Measurements from ENCODE around the gene DACH1. TPM values are rescaled to one million over a fixed set of nuclear protein-coding genes. Genes with fewer than 3 reads are reported as not detected.

DACH1 gene
- total and polyA plus RNA-seq, 2 of the 8 experiments (the other 6 are each of a cell fraction or from before 2014, with no cell fraction given): 0.12 to 0.67 TPM

GRCh38 chr13:71503781-71504180, 363.2 kb downstream of the DACH1 start:
- ChIA-PET POLR2A (ENCODE audit: partially characterized antibody) (no interaction called here), CTCF (ENCODE audit: partially characterized antibody) (no interaction called here)
- no peak overlapping the region for H2BK20ac ChIP-seq (ENCODE audit: low read length)
- no peak overlapping the region for H3K4me2 ChIP-seq (ENCODE audit: insufficient read depth in 1 of 2, low read depth in 2 of 2, low read length in 2 of 2)
- no peak overlapping the region for H4K8ac ChIP-seq (ENCODE audit: extremely low read depth, insufficient read depth, low read length)
- DNase-seq (ENCODE audit: low read depth in 1 of 2, low spot score in 2 of 2) (no peak), FAIRE-seq (no peak)
- no peak overlapping the region for H2BK120ac ChIP-seq (replicated peaks; ENCODE audit: low read depth, low read length)
- H3K79me1 ChIP-seq (ENCODE audit: low read depth, low read length): no peaks in the 10 kb centered on the region
- no peak overlapping the region for H3K4me3 ChIP-seq (ENCODE audit: extremely low read depth in 1 of 4, insufficient read depth in 2 of 4, low read depth in 3 of 4, low read length in 4 of 4)
- H4K91ac ChIP-seq (replicated peaks; ENCODE audit: insufficient read length, low read length): no peak overlapping the region
- H4K5ac ChIP-seq (ENCODE audit: insufficient read length, low read depth, low read length): no peak overlapping the region
- no peaks in the 10 kb centered on the region for H3K23me2 ChIP-seq (ENCODE audit: low read depth, low read length)
- H2AK5ac ChIP-seq (ENCODE audit: low read depth, low read length): no peak overlapping the region
- no peak overlapping the region for H2AFZ ChIP-seq (ENCODE audit: low read length)
- H3K18ac ChIP-seq (ENCODE audit: extremely low read depth, low read length): no peak overlapping the region
- H2BK12ac ChIP-seq (ENCODE audit: low read depth, low read length): no peak overlapping the region
- H3K36me3 ChIP-seq (ENCODE audit: control insufficient read depth in 2 of 4, insufficient read depth in 4 of 4, low read length in 3 of 4): no peaks in the 10 kb centered on the region
- no peak overlapping the region for H3K23ac ChIP-seq (ENCODE audit: insufficient read length)
- H3K9ac ChIP-seq (replicated peaks in 1 of 4; ENCODE audit: extremely low read depth in 1 of 4, low read depth in 3 of 4, low read length in 3 of 4): no peak overlapping the region
- H3K4me1 ChIP-seq (replicated peaks in 1 of 4; ENCODE audit: control insufficient read depth in 3 of 4, insufficient read depth in 4 of 4, low read length in 3 of 4): no peaks in the 10 kb centered on the region
- no peak overlapping the region for H2BK15ac ChIP-seq (ENCODE audit: low read length)
- no peak overlapping the region for H3K27ac ChIP-seq (ENCODE audit: low read depth, low read length)
- no peak overlapping the region for H2BK5ac ChIP-seq (ENCODE audit: low read depth, low read length)
- no peak overlapping the region for H3K56ac ChIP-seq (replicated peaks; ENCODE audit: insufficient read length, low read depth, low read length)
- H3K9me3 ChIP-seq (ENCODE audit: insufficient read depth in 2 of 2, low read depth in 1 of 2, low read length in 1 of 2): no peaks in the 10 kb centered on the region
- no peaks in the 10 kb centered on the region for H3K79me2 ChIP-seq (ENCODE audit: control insufficient read depth in 1 of 2, insufficient read depth in 2 of 2, low read length in 2 of 2)
- H3K14ac ChIP-seq (ENCODE audit: insufficient read length): no peak overlapping the region
- no peak overlapping the region for H3K4ac ChIP-seq (replicated peaks; ENCODE audit: insufficient read length, low read depth, low read length)
- WGBS, 2 experiments (ENCODE audit: extremely low coverage in 1 of 2, insufficient coverage in 1 of 2, insufficient read length in 1 of 2, insufficient replicate concordance in 2 of 2, low coverage in 1 of 2, low lambda C conversion rate in 2 of 2, missing lambda C conversion rate in 1 of 2): 88% methylated on average over 3 of the region's 3 CpGs; no CpG with 5 or more reads in 1 of the 2 experiments
- H4K20me1 ChIP-seq (replicated peaks in 1 of 2; ENCODE audit: control insufficient read depth in 1 of 2, insufficient read depth in 2 of 2, low read length in 2 of 2): no peaks in the 10 kb centered on the region
- H3K27me3 ChIP-seq (replicated peaks in 1 of 4; ENCODE audit: control insufficient read depth in 3 of 4, extremely low read depth in 1 of 4, insufficient read depth in 3 of 4, low read length in 3 of 4): no peaks in the 10 kb centered on the region
- TF ChIP-seq CHD2 (IDR thresholded peaks at IDR 0.05; ENCODE audit: low read length) (no peak), SP4 (IDR thresholded peaks at IDR 0.05; ENCODE audit: low read length) (no peak), CHD1 (IDR thresholded peaks at IDR 0.05; ENCODE audit: low read depth, low read length) (no peak), EZH2 (IDR thresholded peaks at IDR 0.05; ENCODE audit: low read depth, low read length, severe bottlenecking) (no peak), ATF3 (IDR thresholded peaks at IDR 0.05; ENCODE audit: insufficient read depth, low read depth, low read length) (no peak), NRF1 (IDR thresholded peaks at IDR 0.05; ENCODE audit: low read depth, low read length) (no peak), SP2 (IDR thresholded peaks at IDR 0.05; ENCODE audit: low read length) (no peak), HDAC6 (IDR thresholded peaks at IDR 0.05; ENCODE audit: low read depth, low read length) (no peak), BRCA1 (IDR thresholded peaks at IDR 0.05; ENCODE audit: low read depth, low read length) (no peak), CBX5 (IDR thresholded peaks at IDR 0.05; ENCODE audit: low read depth, low read length) (no peak), TEAD4 (IDR thresholded peaks at IDR 0.05; ENCODE audit: low read depth, low read length) (no peak), RBBP5 (IDR thresholded peaks at IDR 0.05; ENCODE audit: borderline replicate concordance, low read depth, low read length) (no peak), POLR2A (IDR thresholded peaks at IDR 0.05; ENCODE audit: control extremely low read depth in 1 of 2, low read depth in 2 of 2, low read length in 2 of 2) (no peak)

Measured in H1 (cell line).